ENCODE results near the gene MYG1. TPM values are rescaled to one million over a fixed set of nuclear protein-coding genes. Genes with fewer than 3 reads are reported as not detected.
A peak's percentile ranks its signal among the peaks of the same experiment; 100 is the strongest.

Gene MYG1
- total and polyA plus RNA-seq, 2 experiments from 2014 or later = 25.5 to 35.9 TPM

- Histone ChIP-seq H3K79me2 (no peaks in the 10 kb centered on the region), H3K9me2 (replicated peaks; ENCODE audit: insufficient read depth) (no peaks in the 10 kb centered on the region), H3K4me2 (no peak overlapping the region), H3K27me3 (no peaks in the 10 kb centered on the region), H3K27ac (no peak overlapping the region), H4K20me1 (ENCODE audit: insufficient read depth, poor library complexity, severe bottlenecking) (no peaks in the 10 kb centered on the region), H3K4me1 (ENCODE audit: insufficient read depth) (peaks cover 5% of the 10 kb centered on the region), H3K9me3 (ENCODE audit: low read depth) (no peaks in the 10 kb centered on the region), H3K36me3 (replicated peaks; ENCODE audit: insufficient read depth, low read depth) (no peaks in the 10 kb centered on the region), H3K4me3 (no peak overlapping the region), H2AFZ (no peak overlapping the region)
- 98% methylated on average over 4 of the region's 4 CpGs for WGBS (ENCODE audit: low lambda C conversion rate, missing lambda C conversion rate)
- no peak for DNase-seq (ENCODE audit: low spot score)
- TF ChIP-seq EZH2phosphoT487 (IDR thresholded peaks at IDR 0.05; ENCODE audit: low read depth, severe bottlenecking, unreplicated experiment) (no peak), CTCF (IDR thresholded peaks at IDR 0.05; ENCODE audit: poor library complexity) (no peak), EZH2 (IDR thresholded peaks at IDR 0.05; ENCODE audit: borderline replicate concordance) (no peak)
These were observed 48.4 kb downstream of the MYG1 start for GRCh38 chr12:53347905-53348304.

- Histone ChIP-seq H3K9me3 (ENCODE audit: low read depth) (no peaks in the 10 kb centered on the region), H3K36me3 (replicated peaks; ENCODE audit: insufficient read depth, low read depth) (no peaks in the 10 kb centered on the region), H3K4me1 (ENCODE audit: insufficient read depth) (no peaks in the 10 kb centered on the region), H3K4me3 (no peak overlapping the region), H3K27ac (peak overlapping the region; percentile 4), H3K4me2 (no peak overlapping the region), H3K9me2 (replicated peaks; ENCODE audit: insufficient read depth) (no peaks in the 10 kb centered on the region), H4K20me1 (ENCODE audit: insufficient read depth, poor library complexity, severe bottlenecking) (no peaks in the 10 kb centered on the region), H2AFZ (peak overlapping the region; percentile 36), H3K27me3 (no peaks in the 10 kb centered on the region), H3K79me2 (no peaks in the 10 kb centered on the region)
- TF ChIP-seq CTCF (IDR thresholded peaks at IDR 0.05; ENCODE audit: poor library complexity) (peak; percentile 87), EZH2 (IDR thresholded peaks at IDR 0.05; ENCODE audit: borderline replicate concordance) (no peak)
- peak; percentile 93 for DNase-seq (ENCODE audit: low spot score)
- WGBS (ENCODE audit: low lambda C conversion rate, missing lambda C conversion rate) = 73% methylated on average over 21 of the region's 21 CpGs
These were observed 53.1 kb downstream of the MYG1 start for GRCh38 chr12:53352331-53353256.

- H3K9me2 ChIP-seq (replicated peaks; ENCODE audit: insufficient read depth) = no peaks in the 10 kb centered on the region
- TF ChIP-seq EZH2phosphoT487 (IDR thresholded peaks at IDR 0.05; ENCODE audit: low read depth, severe bottlenecking, unreplicated experiment) = no peak
- H3K79me2 ChIP-seq = no peaks in the 10 kb centered on the region
- DNase-seq (ENCODE audit: low spot score) = no peak
- H3K36me3 ChIP-seq (replicated peaks; ENCODE audit: insufficient read depth, low read depth) = no peaks in the 10 kb centered on the region
- no peaks in the 10 kb centered on the region for H4K20me1 ChIP-seq (ENCODE audit: insufficient read depth, poor library complexity, severe bottlenecking)
- 93% methylated on average over 5 of the region's 5 CpGs for WGBS (ENCODE audit: low lambda C conversion rate, missing lambda C conversion rate)
- H3K4me1 ChIP-seq (ENCODE audit: insufficient read depth) = no peaks in the 10 kb centered on the region
- no peak overlapping the region for H3K4me2 ChIP-seq
- no peaks in the 10 kb centered on the region for H3K27me3 ChIP-seq
- no peaks in the 10 kb centered on the region for H3K9me3 ChIP-seq (ENCODE audit: low read depth)
- peak overlapping the region; percentile 4 for H3K27ac ChIP-seq
- peak overlapping the region; percentile 36 for H2AFZ ChIP-seq
- H3K4me3 ChIP-seq = no peak overlapping the region
These were observed 53.8 kb downstream of the MYG1 start for GRCh38 chr12:53353257-53353655.

- Histone ChIP-seq H3K79me2 (no peaks in the 10 kb centered on the region), H2AFZ (no peak overlapping the region), H3K4me1 (ENCODE audit: insufficient read depth) (no peaks in the 10 kb centered on the region), H3K27me3 (no peaks in the 10 kb centered on the region), H3K36me3 (replicated peaks; ENCODE audit: insufficient read depth, low read depth) (no peaks in the 10 kb centered on the region), H3K9me3 (ENCODE audit: low read depth) (no peaks in the 10 kb centered on the region), H3K9me2 (replicated peaks; ENCODE audit: insufficient read depth) (no peaks in the 10 kb centered on the region), H4K20me1 (ENCODE audit: insufficient read depth, poor library complexity, severe bottlenecking) (no peaks in the 10 kb centered on the region), H3K4me2 (no peak overlapping the region), H3K4me3 (no peak overlapping the region), H3K27ac (no peak overlapping the region)
- whole genome bisulfite sequencing (ENCODE audit: low lambda C conversion rate, missing lambda C conversion rate) = 81% methylated on average over 3 of the region's 3 CpGs
- TF ChIP-seq CTCF (IDR thresholded peaks at IDR 0.05; ENCODE audit: poor library complexity) (no peak), EZH2 (IDR thresholded peaks at IDR 0.05; ENCODE audit: borderline replicate concordance) (no peak), EZH2phosphoT487 (IDR thresholded peaks at IDR 0.05; ENCODE audit: low read depth, severe bottlenecking, unreplicated experiment) (no peak)
- no peak for DNase-seq (ENCODE audit: low spot score)
These were observed 55.6 kb downstream of the MYG1 start for GRCh38 chr12:53355121-53355520.
